Vagina (tissue), 2 donors: ENCODE data around the gene FAT3. TPM values are rescaled to one million over a fixed set of nuclear protein-coding genes. Genes with fewer than 3 reads are reported as not detected.

Experiments used
- DNase-seq, 2 donors: peaks; one replicate each; pipeline ENCODE4 v3.0.0-alpha.2; 2017; ENCODE audit errors: extremely low spot score in 2 of 2
- H3K27ac ChIP-seq: fragments of 200-600 bp; sonication (generic); one replicate; pipeline ENCODE4 v1.5.1; 2019
- H3K27me3 ChIP-seq: fragments of 200-600 bp; sonication (generic); one replicate; pipeline ENCODE4 v1.5.1; 2019
- H3K36me3 ChIP-seq, 2 donors: fragments of 200-600 bp; sonication (generic); one replicate each; pipeline ENCODE4 v1.5.1; 2017 to 2019
- H3K4me1 ChIP-seq: fragments of 200-600 bp; sonication (generic); one replicate; pipeline ENCODE4 v1.5.1; 2019
- H3K4me3 ChIP-seq, 2 donors: fragments of 200-600 bp; sonication (generic); 1 replicate in 1 of 2; 2 replicates in 1 of 2; pipeline ENCODE4 v1.5.1; 2016 to 2019
- H3K9me3 ChIP-seq: fragments of 200-600 bp; sonication (generic); one replicate; pipeline ENCODE4 v1.5.1; 2019
- POLR2A ChIP-seq, 2 donors: fragments of 450-650 bp; IDR thresholded peaks; one replicate each; pipeline ENCODE4 v1.6.1; 2017; ENCODE audit warnings: antibody characterized with exemption in 2 of 2, mild to moderate bottlenecking in 2 of 2, moderate library complexity in 2 of 2
- POLR2AphosphoS5 ChIP-seq, 2 donors: sonication (generic); formaldehyde crosslinking; IDR thresholded peaks; one replicate each; pipeline ENCODE4 v1.9.0; 2017; ENCODE audit warnings: antibody characterized with exemption in 2 of 2, mild to moderate bottlenecking in 2 of 2, low read depth in 1 of 2; ENCODE audit not compliant: insufficient read depth in 1 of 2
- intact Hi-C: fragments of 100-400 bp; cut with DNase I; formaldehyde crosslinking; loops from one replicate; pipeline ENCODE4 v1.15.1; 2023
- total RNA-seq: library from RNA; depleted of rRNA; stranded (reverse); fragments of >200 nt; gene quantifications from one replicate; pipeline ENCODE4 v1.2.3, GENCODE V29; 2016
- TF ChIP-seq, protein P1 (sequence below), 3 experiments: fragments of 450-650 bp in 2 of 3; fragments of 200-600 bp in 1 of 3; sonication (generic) in 1 of 3; IDR thresholded peaks; one replicate each; pipeline ENCODE4 v1.5.1; 2017 to 2019; ENCODE audit warnings: antibody characterized with exemption in 3 of 3, mild to moderate bottlenecking in 2 of 3, moderate library complexity in 2 of 3

The FAT3 gene
- total RNA-seq, 1 donor from 2014 or later = 9.6 TPM

DNA sequence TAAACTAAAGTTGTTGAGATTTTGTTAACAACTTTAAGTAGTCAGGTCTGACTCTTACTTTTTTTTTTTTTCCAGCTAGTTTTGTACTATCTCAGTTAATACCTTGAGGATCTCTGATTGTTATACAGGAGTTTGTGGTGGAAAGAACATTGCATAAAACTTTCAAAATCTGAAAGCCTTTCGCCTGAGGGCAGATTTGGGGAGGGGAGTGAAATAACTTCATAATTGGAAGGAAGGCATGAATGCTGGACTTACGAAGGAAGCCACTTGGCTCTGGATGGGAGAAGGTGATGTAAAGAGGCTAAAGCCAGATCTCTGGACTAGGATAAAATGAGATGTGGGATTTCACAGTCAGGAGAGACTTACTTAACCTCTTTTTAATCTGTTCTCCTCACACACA lies 18.2 kb upstream of the FAT3 start:
- DNase-seq = no peak

DNA sequence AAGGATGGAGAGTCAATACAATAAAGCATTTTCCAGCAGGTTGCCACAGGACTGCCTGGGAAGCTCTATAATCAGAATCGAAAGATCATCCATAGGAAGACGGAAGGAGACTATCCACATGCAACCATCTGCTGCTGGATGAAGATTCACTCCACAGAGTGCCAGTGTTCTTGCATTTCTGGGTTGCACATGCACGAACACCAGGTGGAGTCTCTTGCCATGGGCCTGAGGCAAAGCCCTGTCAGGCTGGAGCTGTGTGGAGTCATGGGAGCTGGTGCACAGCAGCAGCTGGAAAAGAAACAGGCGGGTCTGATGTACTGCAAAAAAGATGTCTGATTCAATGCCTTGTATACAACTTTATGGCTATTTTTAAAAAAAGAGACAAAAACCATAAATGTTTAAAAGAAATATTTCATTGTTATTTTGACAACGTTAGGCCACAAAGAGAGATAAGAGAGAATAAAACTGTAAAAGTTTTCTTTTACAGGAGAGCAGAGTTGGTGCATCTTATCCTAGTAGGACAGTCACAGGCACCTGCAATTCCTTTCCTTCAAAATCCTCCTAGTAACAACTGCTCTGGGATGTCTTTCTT lies 12.9 kb upstream of the FAT3 start:
- H3K27me3 ChIP-seq = no peaks in the 10 kb centered on the region
- intact Hi-C loops = no loop called here
- no peak overlapping the region for H3K27ac ChIP-seq
- TF ChIP-seq POLR2A (IDR thresholded peaks at IDR 0.05) = no peak
- no peak for TF ChIP-seq POLR2AphosphoS5 (IDR thresholded peaks at IDR 0.05; ENCODE audit: insufficient read depth in 1 of 2, low read depth in 1 of 2)
- TF ChIP-seq, protein P1, sequence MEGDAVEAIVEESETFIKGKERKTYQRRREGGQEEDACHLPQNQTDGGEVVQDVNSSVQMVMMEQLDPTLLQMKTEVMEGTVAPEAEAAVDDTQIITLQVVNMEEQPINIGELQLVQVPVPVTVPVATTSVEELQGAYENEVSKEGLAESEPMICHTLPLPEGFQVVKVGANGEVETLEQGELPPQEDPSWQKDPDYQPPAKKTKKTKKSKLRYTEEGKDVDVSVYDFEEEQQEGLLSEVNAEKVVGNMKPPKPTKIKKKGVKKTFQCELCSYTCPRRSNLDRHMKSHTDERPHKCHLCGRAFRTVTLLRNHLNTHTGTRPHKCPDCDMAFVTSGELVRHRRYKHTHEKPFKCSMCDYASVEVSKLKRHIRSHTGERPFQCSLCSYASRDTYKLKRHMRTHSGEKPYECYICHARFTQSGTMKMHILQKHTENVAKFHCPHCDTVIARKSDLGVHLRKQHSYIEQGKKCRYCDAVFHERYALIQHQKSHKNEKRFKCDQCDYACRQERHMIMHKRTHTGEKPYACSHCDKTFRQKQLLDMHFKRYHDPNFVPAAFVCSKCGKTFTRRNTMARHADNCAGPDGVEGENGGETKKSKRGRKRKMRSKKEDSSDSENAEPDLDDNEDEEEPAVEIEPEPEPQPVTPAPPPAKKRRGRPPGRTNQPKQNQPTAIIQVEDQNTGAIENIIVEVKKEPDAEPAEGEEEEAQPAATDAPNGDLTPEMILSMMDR (IDR thresholded peaks at IDR 0.05) = no peak
- no peak overlapping the region for H3K4me3 ChIP-seq
- no peaks in the 10 kb centered on the region for H3K36me3 ChIP-seq
- no peaks in the 10 kb centered on the region for H3K9me3 ChIP-seq
- H3K4me1 ChIP-seq = no peaks in the 10 kb centered on the region
- no peak for DNase-seq

More for the DNA sequence above, 18.2 kb upstream of the FAT3 start:
- intact Hi-C loops = no loop called here
- Histone ChIP-seq H3K36me3 (no peaks in the 10 kb centered on the region), H3K9me3 (no peaks in the 10 kb centered on the region), H3K27me3 (no peaks in the 10 kb centered on the region), H3K4me1 (no peaks in the 10 kb centered on the region), H3K27ac (no peak overlapping the region), H3K4me3 (no peak overlapping the region)
- TF ChIP-seq POLR2A (IDR thresholded peaks at IDR 0.05) (no peak), POLR2AphosphoS5 (IDR thresholded peaks at IDR 0.05; ENCODE audit: insufficient read depth in 1 of 2, low read depth in 1 of 2) (no peak)
- TF ChIP-seq, protein P1 (IDR thresholded peaks at IDR 0.05) = no peak

DNA sequence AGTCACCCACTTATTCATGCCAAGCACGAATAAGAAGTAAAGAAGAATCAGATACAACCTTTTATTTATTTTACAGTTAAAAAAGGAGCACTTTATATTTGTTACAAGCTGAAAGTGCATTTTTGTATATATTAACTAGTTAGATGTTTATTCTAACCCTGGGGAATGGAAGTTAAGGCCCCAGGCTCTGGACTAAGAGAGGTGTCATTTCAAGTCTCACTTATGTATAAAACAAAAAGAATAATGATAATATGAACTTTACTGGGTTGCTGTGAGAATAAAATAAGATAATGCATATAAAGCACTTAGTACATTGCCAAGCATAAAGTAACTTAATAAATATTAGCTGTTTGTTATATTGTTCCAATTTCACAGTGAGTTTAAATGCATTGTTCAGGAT lies 12.1 kb upstream of the FAT3 start:
- Histone ChIP-seq H3K4me3 (no peak overlapping the region), H3K27me3 (no peaks in the 10 kb centered on the region), H3K4me1 (no peaks in the 10 kb centered on the region), H3K9me3 (no peaks in the 10 kb centered on the region), H3K27ac (no peak overlapping the region), H3K36me3 (no peaks in the 10 kb centered on the region)
- intact Hi-C loops = no loop called here
- DNase-seq = no peak
- TF ChIP-seq, protein P1 (IDR thresholded peaks at IDR 0.05) = no peak
- TF ChIP-seq POLR2AphosphoS5 (IDR thresholded peaks at IDR 0.05; ENCODE audit: insufficient read depth in 1 of 2, low read depth in 1 of 2) = no peak
- TF ChIP-seq POLR2A (IDR thresholded peaks at IDR 0.05) = no peak

DNA sequence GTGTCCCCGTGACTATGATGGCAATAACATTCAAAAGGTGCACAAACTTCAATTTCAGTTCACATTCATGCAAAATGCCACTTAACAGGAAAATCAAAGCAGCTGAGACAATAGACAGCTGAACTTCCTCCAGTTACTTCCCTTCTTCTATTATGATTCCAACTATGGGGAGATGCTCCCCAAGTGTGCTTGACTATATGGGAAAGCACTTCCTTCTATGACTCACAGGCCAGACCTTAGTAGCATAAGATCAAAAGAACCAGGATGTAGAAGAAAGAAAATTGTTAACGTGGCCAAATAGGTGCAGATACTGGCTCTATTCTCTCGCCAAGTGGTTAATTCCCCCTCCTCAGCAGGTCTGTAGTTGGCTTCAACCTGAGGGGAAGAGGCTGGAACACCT lies 7.8 kb upstream of the FAT3 start:
- no peaks in the 10 kb centered on the region for H3K36me3 ChIP-seq
- H3K27me3 ChIP-seq = no peaks in the 10 kb centered on the region
- H3K4me1 ChIP-seq = no peaks in the 10 kb centered on the region
- no peaks in the 10 kb centered on the region for H3K9me3 ChIP-seq
- intact Hi-C loops = no loop called here
- TF ChIP-seq POLR2AphosphoS5 (IDR thresholded peaks at IDR 0.05; ENCODE audit: insufficient read depth in 1 of 2, low read depth in 1 of 2) = no peak
- TF ChIP-seq, protein P1 (IDR thresholded peaks at IDR 0.05) = no peak
- TF ChIP-seq POLR2A (IDR thresholded peaks at IDR 0.05) = no peak
- no peak overlapping the region for H3K27ac ChIP-seq
- DNase-seq = no peak
- no peak overlapping the region for H3K4me3 ChIP-seq

DNA sequence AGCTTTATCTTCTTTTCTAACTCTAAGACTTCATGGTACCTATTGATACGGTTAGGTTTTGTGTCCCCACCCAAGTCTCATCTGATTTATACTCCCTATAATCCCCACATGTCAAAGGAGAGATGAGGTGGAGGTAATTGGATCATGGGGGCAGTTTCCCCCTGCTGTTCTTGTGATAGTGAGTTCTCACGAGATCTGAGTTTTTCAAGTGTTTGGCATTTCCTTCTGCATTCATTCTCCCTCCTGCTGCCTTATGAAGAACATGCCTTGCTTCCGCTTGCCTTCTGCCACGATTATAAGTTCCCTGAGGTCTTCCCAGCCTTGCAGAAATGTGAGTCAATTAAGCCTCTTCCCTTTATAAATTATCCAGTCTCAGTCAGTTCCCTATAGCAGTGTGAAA lies 5.1 kb upstream of the FAT3 start:
- Histone ChIP-seq H3K27ac (no peak overlapping the region), H3K27me3 (no peaks in the 10 kb centered on the region), H3K4me1 (no peaks in the 10 kb centered on the region), H3K4me3 (no peak overlapping the region), H3K36me3 (no peaks in the 10 kb centered on the region), H3K9me3 (no peaks in the 10 kb centered on the region)
- DNase-seq = no peak
- TF ChIP-seq POLR2A (IDR thresholded peaks at IDR 0.05) (no peak), POLR2AphosphoS5 (IDR thresholded peaks at IDR 0.05; ENCODE audit: insufficient read depth in 1 of 2, low read depth in 1 of 2) (no peak)
- TF ChIP-seq, protein P1 (IDR thresholded peaks at IDR 0.05) = no peak
- intact Hi-C loops = no loop called here
